Measurements from ENCODE around the gene SERPINA3.

DNA sequence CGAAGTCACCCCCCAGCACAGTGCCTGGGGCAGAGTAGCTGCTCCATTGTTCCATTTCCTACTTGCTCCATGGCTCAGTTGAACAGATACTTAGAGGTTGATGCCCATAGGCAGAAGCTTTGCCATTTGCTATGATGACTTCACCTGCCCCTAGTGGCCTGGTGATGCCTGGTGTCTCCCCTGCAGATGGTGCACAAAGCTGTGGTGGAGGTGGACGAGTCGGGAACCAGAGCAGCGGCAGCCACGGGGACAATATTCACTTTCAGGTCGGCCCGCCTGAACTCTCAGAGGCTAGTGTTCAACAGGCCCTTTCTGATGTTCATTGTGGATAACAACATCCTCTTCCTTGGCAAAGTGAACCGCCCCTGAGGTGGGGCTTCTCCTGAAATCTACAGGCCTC is 20.3 kb upstream of the SERPINA3 start:
- TF ChIP-seq, protein P1, sequence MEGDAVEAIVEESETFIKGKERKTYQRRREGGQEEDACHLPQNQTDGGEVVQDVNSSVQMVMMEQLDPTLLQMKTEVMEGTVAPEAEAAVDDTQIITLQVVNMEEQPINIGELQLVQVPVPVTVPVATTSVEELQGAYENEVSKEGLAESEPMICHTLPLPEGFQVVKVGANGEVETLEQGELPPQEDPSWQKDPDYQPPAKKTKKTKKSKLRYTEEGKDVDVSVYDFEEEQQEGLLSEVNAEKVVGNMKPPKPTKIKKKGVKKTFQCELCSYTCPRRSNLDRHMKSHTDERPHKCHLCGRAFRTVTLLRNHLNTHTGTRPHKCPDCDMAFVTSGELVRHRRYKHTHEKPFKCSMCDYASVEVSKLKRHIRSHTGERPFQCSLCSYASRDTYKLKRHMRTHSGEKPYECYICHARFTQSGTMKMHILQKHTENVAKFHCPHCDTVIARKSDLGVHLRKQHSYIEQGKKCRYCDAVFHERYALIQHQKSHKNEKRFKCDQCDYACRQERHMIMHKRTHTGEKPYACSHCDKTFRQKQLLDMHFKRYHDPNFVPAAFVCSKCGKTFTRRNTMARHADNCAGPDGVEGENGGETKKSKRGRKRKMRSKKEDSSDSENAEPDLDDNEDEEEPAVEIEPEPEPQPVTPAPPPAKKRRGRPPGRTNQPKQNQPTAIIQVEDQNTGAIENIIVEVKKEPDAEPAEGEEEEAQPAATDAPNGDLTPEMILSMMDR (IDR thresholded peaks at IDR 0.05; ENCODE audit: insufficient read depth, low read depth, low read length): no peak
- no peak for TF ChIP-seq EZH2 (IDR thresholded peaks at IDR 0.05; ENCODE audit: insufficient read depth, low read length)
